HEK293 (cell line): ENCODE measurements around the gene MPPED2.

Experiments
- CTCF ChIA-PET: fragments of 350-600 bp; formaldehyde crosslinking; extraction: SDS; loops from one replicate; lab custom pipeline; 2021; ENCODE audit warnings: antibody characterized with exemption; lab: Yijun Ruan, JAX
- POLR2A ChIA-PET: fragments of 300-600 bp; formaldehyde crosslinking; extraction: SDS; loops from one replicate; lab custom pipeline; 2020; ENCODE audit warnings: antibody characterized with exemption, inconsistent platforms; lab: Yijun Ruan, JAX
- H3K27ac ChIP-seq: fragments of 200-500 bp; sonication (Bioruptor generic); 2 replicates; pipeline ENCODE4 v1.5.1; 2014; ENCODE audit warnings: low read depth, low read length, control low read depth, inconsistent platforms; ENCODE audit errors: extremely low read depth
- H3K36me3 ChIP-seq, 2 experiments: fragments of 200-500 bp in 1 of 2; sonication (Bioruptor generic) in 1 of 2; 1 replicate in 1 of 2; 2 replicates in 1 of 2; pipeline ENCODE4 v1.5.1; 2014 to 2017; ENCODE audit warnings: inconsistent platforms in 2 of 2, low read length in 2 of 2; ENCODE audit not compliant: control insufficient read depth in 2 of 2, insufficient read depth in 1 of 2
- H3K4me1 ChIP-seq: fragments of 200-500 bp; sonication (Bioruptor generic); 2 replicates; pipeline ENCODE4 v1.5.1; 2014; ENCODE audit warnings: mild to moderate bottlenecking, low read length, inconsistent platforms; ENCODE audit not compliant: control insufficient read depth, insufficient read depth
- H3K4me3 ChIP-seq: 2 replicates; pipeline ENCODE4 v1.5.1; 2011; ENCODE audit warnings: low read depth, mild to moderate bottlenecking, control low read depth, low read length, moderate library complexity
- H3K9me3 ChIP-seq: fragments of 200-500 bp; sonication (Bioruptor generic); 2 replicates; pipeline ENCODE4 v1.5.1; 2014; ENCODE audit warnings: low read depth, low read length, inconsistent platforms; ENCODE audit not compliant: control insufficient read depth, insufficient read depth
- CTCF ChIP-seq: fragments of 450-650 bp; formaldehyde crosslinking; IDR thresholded peaks from 2 replicates; pipeline ENCODE4 v1.5.1; 2016; ENCODE audit warnings: missing biosample characterization, missing genetic modification characterization
- GLI4 ChIP-seq: fragments of 450-650 bp; formaldehyde crosslinking; IDR thresholded peaks from 2 replicates; pipeline ENCODE4 v1.5.1; 2016; ENCODE audit warnings: missing biosample characterization, missing genetic modification characterization
- KLF17 ChIP-seq: fragments of 450-650 bp; formaldehyde crosslinking; IDR thresholded peaks from 2 replicates; pipeline ENCODE4 v1.5.1; 2016; ENCODE audit warnings: missing biosample characterization, missing genetic modification characterization
- PBX3 ChIP-seq: sonication (generic); formaldehyde crosslinking; IDR thresholded peaks from 2 replicates; pipeline ENCODE4 v1.8.1; 2022; ENCODE audit warnings: mild to moderate bottlenecking, moderate library complexity, missing genetic modification reagents
- REPIN1 ChIP-seq: fragments of 450-650 bp; formaldehyde crosslinking; IDR thresholded peaks from 2 replicates; pipeline ENCODE4 v1.5.1; 2017; ENCODE audit warnings: missing biosample characterization, missing genetic modification characterization, low read depth
- SP3 ChIP-seq: fragments of 450-650 bp; formaldehyde crosslinking; IDR thresholded peaks from 2 replicates; pipeline ENCODE4 v1.5.1; 2016; ENCODE audit warnings: missing biosample characterization, missing genetic modification characterization
- SP7 ChIP-seq: fragments of 450-650 bp; formaldehyde crosslinking; IDR thresholded peaks from 2 replicates; pipeline ENCODE4 v1.5.1; 2016; ENCODE audit warnings: missing biosample characterization, missing genetic modification characterization
- WT1 ChIP-seq: fragments of 450-650 bp; formaldehyde crosslinking; IDR thresholded peaks from 2 replicates; pipeline ENCODE4 v1.5.1; 2016; ENCODE audit warnings: missing biosample characterization, missing genetic modification characterization
- YY2 ChIP-seq: fragments of 450-650 bp; formaldehyde crosslinking; IDR thresholded peaks from 2 replicates; pipeline ENCODE4 v1.5.1; 2016; ENCODE audit warnings: missing biosample characterization, missing genetic modification characterization
- ZBTB10 ChIP-seq: fragments of 450-650 bp; formaldehyde crosslinking; IDR thresholded peaks from 2 replicates; pipeline ENCODE4 v1.5.1; 2016; ENCODE audit warnings: missing biosample characterization, missing genetic modification characterization
- ZBTB20 ChIP-seq: fragments of 450-650 bp; formaldehyde crosslinking; IDR thresholded peaks from 2 replicates; pipeline ENCODE4 v1.5.1; 2016; ENCODE audit warnings: missing biosample characterization, missing genetic modification characterization
- ZBTB48 ChIP-seq: fragments of 450-650 bp; formaldehyde crosslinking; IDR thresholded peaks from 2 replicates; pipeline ENCODE4 v1.5.1; 2016; ENCODE audit warnings: missing biosample characterization, missing genetic modification characterization
- ZBTB6 ChIP-seq: fragments of 450-650 bp; formaldehyde crosslinking; IDR thresholded peaks from 2 replicates; pipeline ENCODE4 v1.5.1; 2017; ENCODE audit warnings: missing biosample characterization, missing genetic modification characterization
- ZFP37 ChIP-seq: fragments of 450-650 bp; formaldehyde crosslinking; IDR thresholded peaks from 2 replicates; pipeline ENCODE4 v1.5.1; 2016; ENCODE audit warnings: missing biosample characterization, missing genetic modification characterization
- ZNF140 ChIP-seq: fragments of 450-650 bp; formaldehyde crosslinking; IDR thresholded peaks from 2 replicates; pipeline ENCODE4 v1.5.1; 2016; ENCODE audit warnings: missing biosample characterization, missing genetic modification characterization
- ZNF169 ChIP-seq: fragments of 450-650 bp; formaldehyde crosslinking; IDR thresholded peaks from 2 replicates; pipeline ENCODE4 v1.5.1; 2016; ENCODE audit warnings: missing biosample characterization, missing genetic modification characterization
- ZNF174 ChIP-seq: fragments of 450-650 bp; formaldehyde crosslinking; IDR thresholded peaks from 2 replicates; pipeline ENCODE4 v1.5.0; 2017; ENCODE audit warnings: missing biosample characterization, mild to moderate bottlenecking, missing genetic modification characterization
- ZNF302 ChIP-seq: fragments of 450-650 bp; formaldehyde crosslinking; IDR thresholded peaks from 2 replicates; pipeline ENCODE4 v1.5.1; 2016; ENCODE audit warnings: missing biosample characterization, missing genetic modification characterization, low read depth
- ZNF335 ChIP-seq: fragments of 450-650 bp; formaldehyde crosslinking; conservative IDR thresholded peaks from 2 replicates; pipeline ENCODE4 v1.5.1; 2016; ENCODE audit warnings: missing biosample characterization, missing genetic modification characterization
- ZNF350 ChIP-seq: fragments of 450-650 bp; formaldehyde crosslinking; IDR thresholded peaks from 2 replicates; pipeline ENCODE4 v1.5.0; 2017; ENCODE audit warnings: missing biosample characterization, mild to moderate bottlenecking, missing genetic modification characterization
- ZNF416 ChIP-seq: fragments of 450-650 bp; formaldehyde crosslinking; IDR thresholded peaks from 2 replicates; pipeline ENCODE4 v1.5.1; 2016; ENCODE audit warnings: missing biosample characterization, missing genetic modification characterization
- ZNF548 ChIP-seq: fragments of 450-650 bp; formaldehyde crosslinking; IDR thresholded peaks from 2 replicates; pipeline ENCODE4 v1.5.1; 2016; ENCODE audit warnings: missing biosample characterization, missing genetic modification characterization
- ZNF707 ChIP-seq: fragments of 450-650 bp; formaldehyde crosslinking; IDR thresholded peaks from 2 replicates; pipeline ENCODE4 v1.5.1; 2016; ENCODE audit warnings: missing biosample characterization, missing genetic modification characterization
- ZNF776 ChIP-seq: fragments of 450-650 bp; formaldehyde crosslinking; IDR thresholded peaks from 2 replicates; pipeline ENCODE4 v1.5.0; 2017; ENCODE audit warnings: missing biosample characterization, missing genetic modification characterization, borderline replicate concordance
- ZNF792 ChIP-seq: fragments of 450-650 bp; formaldehyde crosslinking; IDR thresholded peaks from 2 replicates; pipeline ENCODE4 v1.5.1; 2016; ENCODE audit warnings: missing biosample characterization, missing genetic modification characterization
- ZXDB ChIP-seq: fragments of 450-650 bp; formaldehyde crosslinking; IDR thresholded peaks from 2 replicates; pipeline ENCODE4 v1.5.1; 2016; ENCODE audit warnings: missing biosample characterization, missing genetic modification characterization

MPPED2 gene

GRCh38 chr11:30455025-30455424 lies 131.1 kb downstream of the MPPED2 start:
- Histone ChIP-seq H3K4me3 (no peak overlapping the region), H3K9me3 (no peaks in the 10 kb centered on the region), H3K4me1 (peaks cover 23% of the 10 kb centered on the region; the same call in 1 of the 2 replicates), H3K27ac (no peak overlapping the region)
- POLR2A ChIA-PET = no interaction called here
- no peak for TF ChIP-seq PBX3
- no peak for TF ChIP-seq YY2 (tag by site-specific recombination)
- TF ChIP-seq ZNF140 (tag by site-specific recombination) = no peak
- TF ChIP-seq ZNF707 (tag by site-specific recombination) = no peak
- no peak for TF ChIP-seq ZNF792 (tag by site-specific recombination)
- no peak for TF ChIP-seq SP3
- TF ChIP-seq ZBTB20 = no peak
- no peak for TF ChIP-seq GLI4
- no peak for TF ChIP-seq REPIN1
- TF ChIP-seq CTCF (tag by site-specific recombination) = no peak
- no peak for TF ChIP-seq ZNF335 (tag by site-specific recombination)
- TF ChIP-seq WT1 (tag by site-specific recombination) = no peak
- TF ChIP-seq ZNF548 = no peak
- TF ChIP-seq ZBTB48 = no peak
- TF ChIP-seq ZNF350 (tag by site-specific recombination) = no peak
- TF ChIP-seq, all 188 proteins: peak for 0
- CTCF ChIA-PET = interaction anchor here (0.7 kb wide), 1 partner anchor 378 kb away, joined by 3 read pairs; no protein-coding TSS in a partner anchor
- no peaks in the 10 kb centered on the region for H3K36me3 ChIP-seq

- Histone ChIP-seq H3K9me3 (no peaks in the 10 kb centered on the region), H3K4me1 (peaks cover 23% of the 10 kb centered on the region; the same call in 1 of the 2 replicates), H3K4me3 (no peak overlapping the region), H3K27ac (no peak overlapping the region)
- ChIA-PET CTCF (interaction anchor here (0.7 kb wide), 1 partner anchor 378 kb away, joined by 3 read pairs; no protein-coding TSS in a partner anchor), POLR2A (no interaction called here)
- TF ChIP-seq ZNF174 = no peak
- TF ChIP-seq ZXDB (tag by site-specific recombination) = no peak
- TF ChIP-seq ZNF169 (tag by site-specific recombination) = no peak
- TF ChIP-seq ZFP37 (tag by site-specific recombination) = no peak
- no peak for TF ChIP-seq ZNF776 (tag by site-specific recombination)
- TF ChIP-seq CTCF (tag by site-specific recombination) = no peak
- no peak for TF ChIP-seq SP7
- no peak for TF ChIP-seq ZBTB10 (tag by site-specific recombination)
- no peak for TF ChIP-seq ZBTB6 (tag by site-specific recombination)
- TF ChIP-seq GLI4 = no peak
- no peak for TF ChIP-seq ZNF302 (tag by site-specific recombination)
- TF ChIP-seq KLF17 = no peak
- TF ChIP-seq ZBTB20 = no peak
- no peak for TF ChIP-seq ZNF416 (tag by site-specific recombination)
- TF ChIP-seq, all 188 proteins: peak for 0
- no peaks in the 10 kb centered on the region for H3K36me3 ChIP-seq
These were observed 131.6 kb downstream of the MPPED2 start for GRCh38 chr11:30454541-30454940.
